Measurements from ENCODE around the gene EPB41L5. TPM values are rescaled to one million over a fixed set of nuclear protein-coding genes. Genes with fewer than 3 reads are reported as not detected.
A peak's percentile ranks its signal among the peaks of the same experiment; 100 is the strongest.
"Not testable (repeated sequence)": the region's sequence is repeated elsewhere in the genome, so short reads cannot be mapped to it uniquely, and the experiment has no call there.

EPB41L5 gene
- total and polyA plus RNA-seq, 5 donors, result 2.5 to 19.9 (median 14.7) TPM

GRCh38 chr2:120141300-120142069, 128.6 kb downstream of the EPB41L5 start:
- H3K27ac ChIP-seq (ENCODE audit: low read length), result no peak overlapping the region
- intact Hi-C loops (cut with DNase I), result no loop called here
- no peak for ATAC-seq
- no peak for DNase-seq
- H3K4me3 ChIP-seq (ENCODE audit: low read length), result no peak overlapping the region
- H3K27me3 ChIP-seq (ENCODE audit: control insufficient read depth, insufficient read depth), result no peaks in the 10 kb centered on the region
- no peaks in the 10 kb centered on the region for H3K9me3 ChIP-seq (ENCODE audit: control insufficient read depth, low read length)
- H3K4me1 ChIP-seq (ENCODE audit: control insufficient read depth, insufficient read depth, low read length), result no peaks in the 10 kb centered on the region
- 93% methylated on average over 2 of the region's 2 CpGs for whole genome bisulfite sequencing

- Histone ChIP-seq H3K4me3 (ENCODE audit: low read length) (no peak overlapping the region), H3K27ac (ENCODE audit: low read length) (no peak overlapping the region), H3K9me3 (ENCODE audit: control insufficient read depth, low read length) (no peaks in the 10 kb centered on the region), H3K4me1 (ENCODE audit: control insufficient read depth, insufficient read depth, low read length) (no peaks in the 10 kb centered on the region), H3K27me3 (ENCODE audit: control insufficient read depth, insufficient read depth) (no peaks in the 10 kb centered on the region)
- WGBS, result 72% methylated on average over 2 of the region's 2 CpGs
- intact Hi-C loops (cut with DNase I), result no loop called here
- no peak for DNase-seq
- ATAC-seq, result no peak
Measured at GRCh38 chr2:120142528-120143219, 129.8 kb downstream of the EPB41L5 start.

DNA sequence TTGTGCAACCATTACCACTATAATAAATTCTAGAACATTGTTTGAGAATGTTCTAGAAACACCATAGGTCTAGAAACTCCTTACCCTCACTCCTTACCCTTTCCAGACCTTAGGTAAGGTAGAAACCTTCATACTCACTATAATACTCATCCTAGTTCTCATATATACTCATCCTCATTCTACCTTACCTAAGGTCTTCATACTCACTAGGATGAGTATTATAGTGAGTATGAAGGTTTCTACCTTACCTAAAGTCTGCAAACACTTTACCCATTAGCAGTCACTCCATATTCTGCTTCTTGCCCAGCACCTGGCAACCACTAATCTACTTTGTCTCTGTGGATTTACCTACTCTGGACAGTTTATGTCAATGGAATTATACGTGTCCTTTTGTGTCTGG, 135.4 kb downstream of the EPB41L5 start:
- intact Hi-C loops (cut with DNase I), result no loop called here
- WGBS, result 95% methylated on average over 1 of the region's 1 CpG

GRCh38 chr2:120148669-120149068, 135.8 kb downstream of the EPB41L5 start:
- intact Hi-C loops (cut with DNase I), result no loop called here
- no peak overlapping the region for H3K4me3 ChIP-seq (ENCODE audit: low read length)
- WGBS, result 95% methylated on average over 3 of the region's 3 CpGs

More for the DNA sequence above, 135.4 kb downstream of the EPB41L5 start:
- DNase-seq (peak in 1 of 3 donors; percentile 6), ATAC-seq (no peak)
- no peak overlapping the region for H3K27ac ChIP-seq (ENCODE audit: low read length)
- H3K4me1 ChIP-seq (ENCODE audit: control insufficient read depth, insufficient read depth, low read length), result no peaks in the 10 kb centered on the region
- H3K9me3 ChIP-seq (ENCODE audit: control insufficient read depth, low read length), result peaks cover 2% of the 10 kb centered on the region
- H3K27me3 ChIP-seq (ENCODE audit: control insufficient read depth, insufficient read depth), result no peaks in the 10 kb centered on the region
- H3K4me3 ChIP-seq (ENCODE audit: low read length), result no peak overlapping the region

GRCh38 chr2:120149406-120149805, 136.5 kb downstream of the EPB41L5 start:
- intact Hi-C loops (cut with DNase I), result no loop called here
- 95% methylated on average over 2 of the region's 2 CpGs for WGBS
- peaks cover 2% of the 10 kb centered on the region for H3K9me3 ChIP-seq (ENCODE audit: control insufficient read depth, low read length)
- no peaks in the 10 kb centered on the region for H3K27me3 ChIP-seq (ENCODE audit: control insufficient read depth, insufficient read depth)
- H3K4me1 ChIP-seq (ENCODE audit: control insufficient read depth, insufficient read depth, low read length), result no peaks in the 10 kb centered on the region
- DNase-seq (no peak), ATAC-seq (no peak)
- H3K27ac ChIP-seq (ENCODE audit: low read length), result no peak overlapping the region
- no peak overlapping the region for H3K4me3 ChIP-seq (ENCODE audit: low read length)

More at GRCh38 chr2:120148669-120149068, 135.8 kb downstream of the EPB41L5 start:
- peaks cover 2% of the 10 kb centered on the region for H3K9me3 ChIP-seq (ENCODE audit: control insufficient read depth, low read length)
- H3K4me1 ChIP-seq (ENCODE audit: control insufficient read depth, insufficient read depth, low read length), result no peaks in the 10 kb centered on the region
- DNase-seq (no peak), ATAC-seq (no peak)
- no peaks in the 10 kb centered on the region for H3K27me3 ChIP-seq (ENCODE audit: control insufficient read depth, insufficient read depth)
- no peak overlapping the region for H3K27ac ChIP-seq (ENCODE audit: low read length)

DNA sequence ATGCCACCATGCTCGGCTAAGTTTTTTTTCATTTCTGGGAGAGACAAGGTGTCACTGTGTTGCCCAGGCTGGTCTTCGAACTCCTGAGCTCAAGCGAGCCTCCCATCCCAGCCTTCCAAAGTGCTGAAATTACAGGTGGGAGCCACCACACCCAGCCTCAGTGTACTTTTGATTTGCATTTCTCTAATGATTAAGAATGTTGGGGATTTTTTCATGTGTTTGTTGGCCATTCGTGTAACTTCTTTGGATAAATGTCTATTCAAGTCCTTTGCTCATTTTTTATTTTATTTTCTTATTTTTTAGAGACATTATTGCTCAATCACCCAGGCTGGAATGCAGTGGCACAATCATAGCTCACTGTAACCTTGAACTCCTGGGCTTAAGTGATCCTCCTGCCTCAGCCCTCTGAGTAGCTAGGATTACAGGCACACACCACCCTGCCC, 137.2 kb downstream of the EPB41L5 start:
- intact Hi-C loops (cut with DNase I), result no loop called here
- no peak for DNase-seq
- no peak for ATAC-seq
- no peak overlapping the region for H3K4me3 ChIP-seq (ENCODE audit: low read length)
- no peaks in the 10 kb centered on the region for H3K27me3 ChIP-seq (ENCODE audit: control insufficient read depth, insufficient read depth)
- no peaks in the 10 kb centered on the region for H3K4me1 ChIP-seq (ENCODE audit: control insufficient read depth, insufficient read depth, low read length)
- WGBS, result 99% methylated on average over 4 of the region's 4 CpGs
- peaks cover 2% of the 10 kb centered on the region for H3K9me3 ChIP-seq (ENCODE audit: control insufficient read depth, low read length)
- H3K27ac ChIP-seq (ENCODE audit: low read length), result no peak overlapping the region

DNA sequence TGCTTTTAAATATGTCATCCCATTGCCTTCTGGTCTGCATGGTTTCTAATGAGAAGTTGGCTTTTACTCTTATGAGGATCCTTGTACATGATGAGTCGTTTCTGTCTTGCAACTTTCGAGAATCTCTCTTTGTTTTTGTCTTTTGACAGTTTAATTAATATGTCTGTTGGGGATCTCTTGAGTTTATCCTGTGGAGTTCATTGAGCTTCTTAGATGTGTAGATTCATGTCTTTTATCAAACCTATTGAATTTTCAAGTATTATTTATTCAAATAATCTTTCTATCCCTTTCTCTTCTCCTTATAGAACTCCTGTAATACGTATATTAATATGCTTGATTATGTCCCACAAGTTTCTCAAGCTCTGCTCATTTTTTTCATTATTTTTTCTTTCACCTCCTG, 142.4 kb downstream of the EPB41L5 start:
- intact Hi-C loops (cut with DNase I), result no loop called here
- 96% methylated on average over 3 of the region's 3 CpGs for WGBS
- ATAC-seq (no peak), DNase-seq (no peak)
- H3K27ac ChIP-seq (ENCODE audit: low read length), result no peak overlapping the region
- no peaks in the 10 kb centered on the region for H3K27me3 ChIP-seq (ENCODE audit: control insufficient read depth, insufficient read depth)
- no peaks in the 10 kb centered on the region for H3K9me3 ChIP-seq (ENCODE audit: control insufficient read depth, low read length)
- H3K4me1 ChIP-seq (ENCODE audit: control insufficient read depth, insufficient read depth, low read length), result no peaks in the 10 kb centered on the region
- no peak overlapping the region for H3K4me3 ChIP-seq (ENCODE audit: low read length)

- H3K4me1 ChIP-seq (ENCODE audit: control insufficient read depth, insufficient read depth, low read length); H3K27ac ChIP-seq (ENCODE audit: low read length); H3K9me3 ChIP-seq (ENCODE audit: control insufficient read depth, low read length); H3K27me3 ChIP-seq (ENCODE audit: control insufficient read depth, insufficient read depth); intact Hi-C loops (cut with DNase I); ATAC-seq; H3K4me3 ChIP-seq (ENCODE audit: low read length); DNase-seq: not testable (repeated sequence)
- WGBS, result 65% methylated on average over 2 of the region's 2 CpGs
Measured at GRCh38 chr2:120158658-120159057, 145.8 kb downstream of the EPB41L5 start.

GRCh38 chr2:120161190-120161589, 148.3 kb downstream of the EPB41L5 start:
- no peaks in the 10 kb centered on the region for H3K27me3 ChIP-seq (ENCODE audit: control insufficient read depth, insufficient read depth)
- intact Hi-C loops (cut with DNase I), result no loop called here
- H3K4me3 ChIP-seq (ENCODE audit: low read length), result no peak overlapping the region
- ATAC-seq, result no peak
- H3K27ac ChIP-seq (ENCODE audit: low read length), result no peak overlapping the region
- H3K4me1 ChIP-seq (ENCODE audit: control insufficient read depth, insufficient read depth, low read length), result no peaks in the 10 kb centered on the region
- no peaks in the 10 kb centered on the region for H3K9me3 ChIP-seq (ENCODE audit: control insufficient read depth, low read length)
- no peak for DNase-seq

DNA sequence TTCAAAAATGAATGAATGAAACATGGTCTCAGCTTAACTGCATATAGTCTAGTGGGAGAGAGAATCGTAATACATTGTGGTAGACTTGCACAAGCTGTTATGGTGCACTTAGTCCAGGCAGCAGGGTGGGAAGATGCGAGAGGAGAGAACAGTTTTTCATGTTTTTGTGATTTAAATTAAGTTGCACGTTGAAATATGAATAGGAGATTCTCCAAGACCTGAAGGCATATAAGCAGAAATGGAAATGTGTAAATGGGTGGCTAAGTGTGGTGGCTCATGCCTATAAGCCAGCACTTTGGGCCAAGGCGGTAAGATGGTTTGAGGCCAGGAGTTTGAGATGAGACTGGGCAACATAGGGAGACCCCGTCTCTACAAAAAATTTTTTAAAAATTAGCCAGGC, 149.8 kb downstream of the EPB41L5 start:
- Histone ChIP-seq H3K27ac (ENCODE audit: low read length) (no peak overlapping the region), H3K4me3 (ENCODE audit: low read length) (no peak overlapping the region), H3K9me3 (ENCODE audit: control insufficient read depth, low read length) (no peaks in the 10 kb centered on the region), H3K27me3 (ENCODE audit: control insufficient read depth, insufficient read depth) (no peaks in the 10 kb centered on the region), H3K4me1 (ENCODE audit: control insufficient read depth, insufficient read depth, low read length) (no peaks in the 10 kb centered on the region)
- no peak for DNase-seq
- 94% methylated on average over 5 of the region's 5 CpGs for WGBS
- intact Hi-C loops (cut with DNase I), result no loop called here
- no peak for ATAC-seq

DNA sequence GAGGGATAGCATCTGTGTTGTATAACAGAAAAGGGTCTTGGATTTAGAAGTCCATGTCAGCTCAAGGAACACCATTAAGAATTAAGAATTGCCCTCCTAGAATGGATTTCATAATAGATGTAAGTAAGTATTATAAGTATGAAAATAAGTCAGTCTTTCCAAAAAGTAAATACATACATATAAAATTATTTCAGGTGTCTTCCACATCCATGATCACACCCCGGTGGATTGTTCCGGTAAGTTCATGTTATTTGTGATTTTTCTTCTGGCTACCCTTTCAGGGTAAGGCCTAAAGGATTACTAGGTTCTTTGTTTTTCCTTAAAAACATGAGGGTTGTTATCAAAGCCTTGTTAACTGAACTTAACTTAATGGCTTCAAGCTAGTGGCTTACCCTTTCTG, 154.4 kb downstream of the EPB41L5 start:
- no peaks in the 10 kb centered on the region for H3K9me3 ChIP-seq (ENCODE audit: control insufficient read depth, low read length)
- 97% methylated on average over 2 of the region's 2 CpGs for whole genome bisulfite sequencing
- no peaks in the 10 kb centered on the region for H3K27me3 ChIP-seq (ENCODE audit: control insufficient read depth, insufficient read depth)
- DNase-seq (no peak), ATAC-seq (no peak)
- no peaks in the 10 kb centered on the region for H3K4me1 ChIP-seq (ENCODE audit: control insufficient read depth, insufficient read depth, low read length)
- no peak overlapping the region for H3K4me3 ChIP-seq (ENCODE audit: low read length)
- no peak overlapping the region for H3K27ac ChIP-seq (ENCODE audit: low read length)
- intact Hi-C loops (cut with DNase I), result no loop called here

All from right cardiac atrium (tissue), 5 donors.